HCT116 (cell line): ENCODE data around the gene CABYR.

Experiments used
- EZH2 ChIP-seq: fragments of 200-600 bp; sonication (generic); IDR thresholded peaks from 2 replicates; pipeline ENCODE4 v1.6.1; 2017; ENCODE audit warnings: antibody characterized with exemption, mixed run types
- EZH2phosphoT487 ChIP-seq: fragments of 200-600 bp; IDR thresholded peaks from 2 replicates; pipeline ENCODE4 v1.6.1; 2018; ENCODE audit warnings: antibody characterized with exemption, borderline replicate concordance
- FOSL1 ChIP-seq: IDR thresholded peaks from 2 replicates; pipeline ENCODE4 v1.6.1; 2012; ENCODE audit warnings: low read depth
- POLR2A ChIP-seq: IDR thresholded peaks from 2 replicates; pipeline ENCODE4 v1.7.0; 2011; ENCODE audit warnings: borderline replicate concordance; ENCODE audit not compliant: insufficient read depth, insufficient read length; ENCODE audit errors: extremely low read depth
- SP1 ChIP-seq: IDR thresholded peaks from 2 replicates; pipeline ENCODE4 v1.6.1; 2012; ENCODE audit warnings: low read depth
- TF ChIP-seq, protein P1 (sequence below): IDR thresholded peaks from 2 replicates; pipeline ENCODE4 v1.6.1; 2012
- TF ChIP-seq, protein P2 (sequence below), 3 experiments: fragments of 200-600 bp in 1 of 3; sonication (generic) in 1 of 3; IDR thresholded peaks in 2 of 3; conservative IDR thresholded peaks in 1 of 3; 2 replicates each; pipeline ENCODE4 v1.5.1; 2012 to 2017; ENCODE audit warnings: low read depth in 2 of 3, low read length in 2 of 3, antibody characterized with exemption in 1 of 3, borderline replicate concordance in 1 of 3, control low read depth in 1 of 3, mild to moderate bottlenecking in 1 of 3, mixed read lengths in 1 of 3, mixed run types in 1 of 3, moderate library complexity in 1 of 3; ENCODE audit not compliant: insufficient read depth in 1 of 3
- TF ChIP-seq, protein P3 (sequence below): IDR thresholded peaks from 2 replicates; pipeline ENCODE4 v1.6.1; 2012
- TF ChIP-seq, protein P4 (sequence below): IDR thresholded peaks from 2 replicates; pipeline ENCODE4 v1.6.1; 2011; ENCODE audit warnings: mild to moderate bottlenecking, low read length, moderate library complexity; ENCODE audit not compliant: insufficient replicate concordance; ENCODE audit errors: extremely low read depth

DNA sequence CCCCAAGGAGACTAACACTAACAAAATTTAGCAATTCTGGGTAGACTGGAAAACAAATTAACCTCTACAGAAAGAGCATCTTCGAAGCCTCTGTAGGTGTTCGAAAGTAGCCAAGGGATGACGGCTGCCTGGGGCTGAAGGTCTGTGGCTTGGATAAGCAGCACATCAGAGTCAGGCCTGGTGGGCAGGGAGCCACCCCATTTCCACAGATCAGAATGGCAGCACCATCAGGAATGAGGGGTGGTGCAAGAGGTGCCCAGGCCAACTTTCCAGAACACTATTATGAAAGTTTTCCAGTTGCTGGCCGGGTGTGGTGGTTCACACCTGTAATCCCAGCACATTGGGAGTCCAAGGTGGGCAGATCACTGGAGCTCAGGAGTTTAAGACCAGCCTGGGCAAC, 57.9 kb downstream of the CABYR start:
- TF ChIP-seq FOSL1 (no peak), EZH2 (no peak), EZH2phosphoT487 (no peak), SP1 (no peak), POLR2A (no peak)
- TF ChIP-seq, protein P1, sequence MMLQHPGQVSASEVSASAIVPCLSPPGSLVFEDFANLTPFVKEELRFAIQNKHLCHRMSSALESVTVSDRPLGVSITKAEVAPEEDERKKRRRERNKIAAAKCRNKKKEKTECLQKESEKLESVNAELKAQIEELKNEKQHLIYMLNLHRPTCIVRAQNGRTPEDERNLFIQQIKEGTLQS = no peak
- TF ChIP-seq, protein P2, sequence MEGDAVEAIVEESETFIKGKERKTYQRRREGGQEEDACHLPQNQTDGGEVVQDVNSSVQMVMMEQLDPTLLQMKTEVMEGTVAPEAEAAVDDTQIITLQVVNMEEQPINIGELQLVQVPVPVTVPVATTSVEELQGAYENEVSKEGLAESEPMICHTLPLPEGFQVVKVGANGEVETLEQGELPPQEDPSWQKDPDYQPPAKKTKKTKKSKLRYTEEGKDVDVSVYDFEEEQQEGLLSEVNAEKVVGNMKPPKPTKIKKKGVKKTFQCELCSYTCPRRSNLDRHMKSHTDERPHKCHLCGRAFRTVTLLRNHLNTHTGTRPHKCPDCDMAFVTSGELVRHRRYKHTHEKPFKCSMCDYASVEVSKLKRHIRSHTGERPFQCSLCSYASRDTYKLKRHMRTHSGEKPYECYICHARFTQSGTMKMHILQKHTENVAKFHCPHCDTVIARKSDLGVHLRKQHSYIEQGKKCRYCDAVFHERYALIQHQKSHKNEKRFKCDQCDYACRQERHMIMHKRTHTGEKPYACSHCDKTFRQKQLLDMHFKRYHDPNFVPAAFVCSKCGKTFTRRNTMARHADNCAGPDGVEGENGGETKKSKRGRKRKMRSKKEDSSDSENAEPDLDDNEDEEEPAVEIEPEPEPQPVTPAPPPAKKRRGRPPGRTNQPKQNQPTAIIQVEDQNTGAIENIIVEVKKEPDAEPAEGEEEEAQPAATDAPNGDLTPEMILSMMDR (IDR thresholded peaks at IDR 0.05 in 2 of 3, conservative IDR thresholded peaks at IDR 0.05 in 1 of 3; ENCODE audit: borderline replicate concordance in 1 of 3, insufficient read depth in 1 of 3, low read depth in 2 of 3, low read length in 2 of 3) = no peak
- TF ChIP-seq, protein P3, sequence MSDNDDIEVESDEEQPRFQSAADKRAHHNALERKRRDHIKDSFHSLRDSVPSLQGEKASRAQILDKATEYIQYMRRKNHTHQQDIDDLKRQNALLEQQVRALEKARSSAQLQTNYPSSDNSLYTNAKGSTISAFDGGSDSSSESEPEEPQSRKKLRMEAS = no peak
- TF ChIP-seq, protein P4, sequence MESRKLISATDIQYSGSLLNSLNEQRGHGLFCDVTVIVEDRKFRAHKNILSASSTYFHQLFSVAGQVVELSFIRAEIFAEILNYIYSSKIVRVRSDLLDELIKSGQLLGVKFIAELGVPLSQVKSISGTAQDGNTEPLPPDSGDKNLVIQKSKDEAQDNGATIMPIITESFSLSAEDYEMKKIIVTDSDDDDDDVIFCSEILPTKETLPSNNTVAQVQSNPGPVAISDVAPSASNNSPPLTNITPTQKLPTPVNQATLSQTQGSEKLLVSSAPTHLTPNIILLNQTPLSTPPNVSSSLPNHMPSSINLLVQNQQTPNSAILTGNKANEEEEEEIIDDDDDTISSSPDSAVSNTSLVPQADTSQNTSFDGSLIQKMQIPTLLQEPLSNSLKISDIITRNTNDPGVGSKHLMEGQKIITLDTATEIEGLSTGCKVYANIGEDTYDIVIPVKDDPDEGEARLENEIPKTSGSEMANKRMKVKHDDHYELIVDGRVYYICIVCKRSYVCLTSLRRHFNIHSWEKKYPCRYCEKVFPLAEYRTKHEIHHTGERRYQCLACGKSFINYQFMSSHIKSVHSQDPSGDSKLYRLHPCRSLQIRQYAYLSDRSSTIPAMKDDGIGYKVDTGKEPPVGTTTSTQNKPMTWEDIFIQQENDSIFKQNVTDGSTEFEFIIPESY = no peak
